ENCODE data around the gene PPM1E. TPM values are rescaled to one million over a fixed set of nuclear protein-coding genes. Genes with fewer than 3 reads are reported as not detected.
"Not testable (repeated sequence)": the region's sequence is repeated elsewhere in the genome, so short reads cannot be mapped to it uniquely, and the experiment has no call there.

PPM1E gene
- total RNA-seq, 1 donor from 2014 or later = 1.0 TPM

DNA sequence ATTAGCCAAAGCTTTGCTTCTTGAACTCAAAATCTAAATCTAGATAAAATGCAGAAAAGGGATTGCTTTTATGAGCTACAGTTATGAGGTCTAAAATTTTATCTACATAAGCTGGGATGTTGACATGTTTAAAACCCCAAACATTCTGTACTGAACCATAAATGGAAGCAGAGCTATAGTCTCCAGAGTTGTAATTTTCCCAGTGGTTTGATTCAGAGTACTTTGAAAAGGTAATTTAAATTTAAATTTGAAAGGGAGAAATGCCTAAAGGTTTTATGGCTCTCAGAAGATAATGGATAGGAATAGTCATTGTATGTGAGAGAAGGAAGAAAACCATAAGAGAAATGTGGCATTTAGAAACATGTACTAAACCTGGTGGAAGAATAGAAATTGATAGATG is 163.2 kb downstream of the PPM1E start:
- no peaks in the 10 kb centered on the region for H3K27me3 ChIP-seq (ENCODE audit: control insufficient read depth in 3 of 3, insufficient read depth in 3 of 3, low read length in 3 of 3)
- H3K27ac ChIP-seq (ENCODE audit: low read depth, low read length) = no peak overlapping the region
- no peak overlapping the region for H3K9ac ChIP-seq (ENCODE audit: low read depth in 1 of 3, low read length in 3 of 3)
- no peak overlapping the region for H3K4me3 ChIP-seq (ENCODE audit: low read length in 3 of 3)
- H3K36me3 ChIP-seq (ENCODE audit: control insufficient read depth in 3 of 3, insufficient read depth in 3 of 3, low read length in 3 of 3) = no peaks in the 10 kb centered on the region
- no peaks in the 10 kb centered on the region for H3K9me3 ChIP-seq (ENCODE audit: control insufficient read depth in 3 of 3, low read length in 3 of 3)
- H3K4me1 ChIP-seq (ENCODE audit: control insufficient read depth in 3 of 3, insufficient read depth in 3 of 3, low read length in 3 of 3) = no peaks in the 10 kb centered on the region

DNA sequence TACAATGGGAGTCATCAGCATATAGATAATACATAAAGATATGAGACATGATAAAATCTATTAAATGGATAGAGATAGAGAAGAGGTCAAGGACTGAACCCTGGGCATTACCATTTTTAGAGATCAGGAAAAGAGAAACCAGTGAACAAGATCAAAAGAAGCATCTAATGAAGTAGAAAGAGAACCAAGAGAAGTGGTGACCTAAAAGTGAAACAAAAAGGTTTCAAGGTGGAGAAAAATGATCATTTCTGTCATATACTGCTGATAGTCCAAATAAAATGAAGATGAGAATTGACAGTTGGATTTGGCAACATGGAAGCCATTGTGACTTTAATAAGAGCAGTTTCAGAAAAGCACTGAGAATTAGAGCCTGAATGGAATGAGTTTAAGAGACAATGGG is 165.1 kb downstream of the PPM1E start:
- Histone ChIP-seq H3K9me3 (ENCODE audit: control insufficient read depth in 3 of 3, low read length in 3 of 3) (no peaks in the 10 kb centered on the region), H3K4me3 (ENCODE audit: low read length in 3 of 3) (no peak overlapping the region), H3K9ac (ENCODE audit: low read depth in 1 of 3, low read length in 3 of 3) (no peak overlapping the region), H3K27me3 (ENCODE audit: control insufficient read depth in 3 of 3, insufficient read depth in 3 of 3, low read length in 3 of 3) (no peaks in the 10 kb centered on the region), H3K4me1 (ENCODE audit: control insufficient read depth in 3 of 3, insufficient read depth in 3 of 3, low read length in 3 of 3) (no peaks in the 10 kb centered on the region), H3K36me3 (ENCODE audit: control insufficient read depth in 3 of 3, insufficient read depth in 3 of 3, low read length in 3 of 3) (no peaks in the 10 kb centered on the region), H3K27ac (ENCODE audit: low read depth, low read length) (no peak overlapping the region)

GRCh38 chr17:58932956-58933355 is 177.3 kb downstream of the PPM1E start:
- H3K4me1 ChIP-seq (ENCODE audit: control insufficient read depth in 3 of 3, insufficient read depth in 3 of 3, low read length in 3 of 3) = no peaks in the 10 kb centered on the region
- H3K9me3 ChIP-seq (ENCODE audit: control insufficient read depth in 3 of 3, low read length in 3 of 3) = no peaks in the 10 kb centered on the region
- H3K4me3 ChIP-seq (ENCODE audit: low read length in 3 of 3) = no peak overlapping the region
- H3K27ac ChIP-seq (ENCODE audit: low read depth, low read length) = no peak overlapping the region
- no peaks in the 10 kb centered on the region for H3K36me3 ChIP-seq (ENCODE audit: control insufficient read depth in 3 of 3, insufficient read depth in 3 of 3, low read length in 3 of 3)
- H3K9ac ChIP-seq (ENCODE audit: low read depth in 1 of 3, low read length in 3 of 3) = no peak overlapping the region
- H3K27me3 ChIP-seq (ENCODE audit: control insufficient read depth in 3 of 3, insufficient read depth in 3 of 3, low read length in 3 of 3) = no peaks in the 10 kb centered on the region

GRCh38 chr17:58936295-58936694 is 180.6 kb downstream of the PPM1E start:
- no peak overlapping the region for H3K27ac ChIP-seq (ENCODE audit: low read depth, low read length)
- no peaks in the 10 kb centered on the region for H3K9me3 ChIP-seq (ENCODE audit: control insufficient read depth in 3 of 3, low read length in 3 of 3)
- H3K27me3 ChIP-seq (ENCODE audit: control insufficient read depth in 3 of 3, insufficient read depth in 3 of 3, low read length in 3 of 3) = no peaks in the 10 kb centered on the region
- no peak overlapping the region for H3K9ac ChIP-seq (ENCODE audit: low read depth in 1 of 3, low read length in 3 of 3)
- no peaks in the 10 kb centered on the region for H3K36me3 ChIP-seq (ENCODE audit: control insufficient read depth in 3 of 3, insufficient read depth in 3 of 3, low read length in 3 of 3)
- H3K4me3 ChIP-seq (ENCODE audit: low read length in 3 of 3) = no peak overlapping the region
- no peaks in the 10 kb centered on the region for H3K4me1 ChIP-seq (ENCODE audit: control insufficient read depth in 3 of 3, insufficient read depth in 3 of 3, low read length in 3 of 3)

GRCh38 chr17:58944166-58944565 is 188.5 kb downstream of the PPM1E start:
- Histone ChIP-seq H3K4me1 (ENCODE audit: control insufficient read depth in 3 of 3, insufficient read depth in 3 of 3, low read length in 3 of 3) (no peaks in the 10 kb centered on the region), H3K9me3 (ENCODE audit: control insufficient read depth in 3 of 3, low read length in 3 of 3) (peaks cover 0 to 2% (median under 1%) of the 10 kb centered on the region in 3 donors), H3K36me3 (ENCODE audit: control insufficient read depth in 3 of 3, insufficient read depth in 3 of 3, low read length in 3 of 3) (no peaks in the 10 kb centered on the region), H3K27me3 (ENCODE audit: control insufficient read depth in 3 of 3, insufficient read depth in 3 of 3, low read length in 3 of 3) (no peaks in the 10 kb centered on the region), H3K27ac (ENCODE audit: low read depth, low read length) (no peak overlapping the region), H3K4me3 (ENCODE audit: low read length in 3 of 3) (no peak overlapping the region), H3K9ac (ENCODE audit: low read depth in 1 of 3, low read length in 3 of 3) (no peak overlapping the region)

DNA sequence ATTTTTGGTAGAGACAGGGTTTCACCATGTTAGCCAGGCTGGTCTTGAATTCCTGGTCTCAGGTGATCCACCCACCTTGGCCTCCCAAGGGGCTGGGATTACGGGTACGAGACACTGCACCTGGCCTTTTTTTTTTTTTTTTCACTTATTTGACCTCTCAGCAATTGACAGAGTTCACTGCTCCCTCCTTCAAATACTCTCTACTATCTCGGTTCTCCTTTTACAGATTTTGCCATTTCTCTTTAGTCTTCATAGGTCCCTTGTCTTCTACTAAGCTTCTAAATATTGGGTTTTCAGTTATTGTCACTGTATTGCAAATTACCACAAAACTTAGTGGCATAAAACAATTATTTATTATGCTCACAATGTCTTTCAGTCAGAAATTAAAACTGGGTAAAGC is 191.8 kb downstream of the PPM1E start:
- Histone ChIP-seq H3K9ac (ENCODE audit: low read depth in 1 of 3, low read length in 3 of 3) (no peak overlapping the region), H3K36me3 (ENCODE audit: control insufficient read depth in 3 of 3, insufficient read depth in 3 of 3, low read length in 3 of 3) (no peaks in the 10 kb centered on the region), H3K27ac (ENCODE audit: low read depth, low read length) (no peak overlapping the region), H3K9me3 (ENCODE audit: control insufficient read depth in 3 of 3, low read length in 3 of 3) (peaks cover 2 to 11% (median 4%) of the 10 kb centered on the region in 3 donors), H3K27me3 (ENCODE audit: control insufficient read depth in 3 of 3, insufficient read depth in 3 of 3, low read length in 3 of 3) (no peaks in the 10 kb centered on the region), H3K4me3 (ENCODE audit: low read length in 3 of 3) (no peak overlapping the region), H3K4me1 (ENCODE audit: control insufficient read depth in 3 of 3, insufficient read depth in 3 of 3, low read length in 3 of 3) (no peaks in the 10 kb centered on the region)

- no peaks in the 10 kb centered on the region for H3K36me3 ChIP-seq (ENCODE audit: control insufficient read depth in 3 of 3, insufficient read depth in 3 of 3, low read length in 3 of 3)
- H3K27ac ChIP-seq (ENCODE audit: low read depth, low read length) = no peak overlapping the region
- H3K4me1 ChIP-seq (ENCODE audit: control insufficient read depth in 3 of 3, insufficient read depth in 3 of 3, low read length in 3 of 3) = no peaks in the 10 kb centered on the region
- H3K4me3 ChIP-seq (ENCODE audit: low read length in 3 of 3) = no peak overlapping the region
- H3K9ac ChIP-seq (ENCODE audit: low read depth in 1 of 3, low read length in 3 of 3) = no peak overlapping the region
- peaks cover 2 to 11% (median 4%) of the 10 kb centered on the region in 3 donors for H3K9me3 ChIP-seq (ENCODE audit: control insufficient read depth in 3 of 3, low read length in 3 of 3)
- no peaks in the 10 kb centered on the region for H3K27me3 ChIP-seq (ENCODE audit: control insufficient read depth in 3 of 3, insufficient read depth in 3 of 3, low read length in 3 of 3)
Measured at GRCh38 chr17:58947824-58948223, 192.2 kb downstream of the PPM1E start.

DNA sequence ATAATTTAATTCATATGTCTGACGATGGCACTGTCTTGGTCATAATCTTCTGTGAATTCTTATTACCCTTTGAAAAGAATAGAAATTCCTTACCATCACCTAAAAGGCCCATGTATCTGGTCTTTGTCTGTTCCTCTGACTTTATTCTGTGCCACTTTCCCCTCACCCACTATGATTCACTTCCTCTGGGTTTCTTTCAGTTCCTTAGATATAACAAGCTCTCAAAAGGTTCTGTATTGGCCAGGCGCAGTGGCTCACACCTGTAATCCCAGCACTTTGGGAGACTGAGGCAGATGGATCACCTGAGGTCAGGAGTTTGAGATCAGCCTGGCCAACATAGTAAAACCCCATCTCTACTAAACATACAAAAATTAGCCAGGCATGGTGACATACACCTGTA is 198.7 kb downstream of the PPM1E start:
- not testable (repeated sequence) for H3K4me1 ChIP-seq (ENCODE audit: control insufficient read depth in 3 of 3, insufficient read depth in 3 of 3, low read length in 3 of 3); H3K9ac ChIP-seq (ENCODE audit: low read depth in 1 of 3, low read length in 3 of 3); H3K36me3 ChIP-seq (ENCODE audit: control insufficient read depth in 3 of 3, insufficient read depth in 3 of 3, low read length in 3 of 3); H3K9me3 ChIP-seq (ENCODE audit: control insufficient read depth in 3 of 3, low read length in 3 of 3); H3K27me3 ChIP-seq (ENCODE audit: control insufficient read depth in 3 of 3, insufficient read depth in 3 of 3, low read length in 3 of 3); H3K4me3 ChIP-seq (ENCODE audit: low read length in 3 of 3); H3K27ac ChIP-seq (ENCODE audit: low read depth, low read length)

- Histone ChIP-seq H3K27ac (ENCODE audit: low read depth, low read length) (no peak overlapping the region), H3K4me1 (ENCODE audit: control insufficient read depth in 3 of 3, insufficient read depth in 3 of 3, low read length in 3 of 3) (no peaks in the 10 kb centered on the region), H3K36me3 (ENCODE audit: control insufficient read depth in 3 of 3, insufficient read depth in 3 of 3, low read length in 3 of 3) (no peaks in the 10 kb centered on the region), H3K27me3 (ENCODE audit: control insufficient read depth in 3 of 3, insufficient read depth in 3 of 3, low read length in 3 of 3) (no peaks in the 10 kb centered on the region), H3K4me3 (ENCODE audit: low read length in 3 of 3) (no peak overlapping the region), H3K9me3 (ENCODE audit: control insufficient read depth in 3 of 3, low read length in 3 of 3) (peaks cover 0 to 2% (median 0%) of the 10 kb centered on the region in 3 donors), H3K9ac (ENCODE audit: low read depth in 1 of 3, low read length in 3 of 3) (no peak overlapping the region)
Measured at GRCh38 chr17:58956997-58957724, 201.5 kb downstream of the PPM1E start.

DNA sequence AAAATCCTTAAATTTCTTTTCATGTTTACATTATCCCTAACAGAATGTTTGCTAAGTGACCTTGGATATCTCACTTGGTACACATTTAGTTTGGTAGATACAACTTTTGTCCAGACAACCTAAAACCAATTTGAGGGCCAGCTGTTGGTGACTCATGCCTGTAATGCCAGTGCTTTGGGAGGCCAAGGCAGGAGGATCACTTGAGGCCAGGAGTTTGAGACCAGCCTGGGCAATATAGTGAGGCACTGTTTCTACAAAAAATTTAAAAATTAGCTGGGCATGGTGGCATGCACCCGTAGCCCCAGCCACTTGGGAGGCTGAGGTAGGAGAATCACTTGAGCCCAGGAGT is 202.0 kb downstream of the PPM1E start:
- H3K9ac ChIP-seq (ENCODE audit: low read depth in 1 of 3, low read length in 3 of 3); H3K27ac ChIP-seq (ENCODE audit: low read depth, low read length); H3K9me3 ChIP-seq (ENCODE audit: control insufficient read depth in 3 of 3, low read length in 3 of 3); H3K36me3 ChIP-seq (ENCODE audit: control insufficient read depth in 3 of 3, insufficient read depth in 3 of 3, low read length in 3 of 3); H3K4me1 ChIP-seq (ENCODE audit: control insufficient read depth in 3 of 3, insufficient read depth in 3 of 3, low read length in 3 of 3); H3K27me3 ChIP-seq (ENCODE audit: control insufficient read depth in 3 of 3, insufficient read depth in 3 of 3, low read length in 3 of 3); H3K4me3 ChIP-seq (ENCODE audit: low read length in 3 of 3): not testable (repeated sequence)

Data from skeletal muscle tissue (tissue), 4 donors.